Measurements from ENCODE around the gene PSMC3.

PSMC3 gene

GRCh38 chr11:47374720-47375019 is 51.6 kb downstream of the PSMC3 start:
- no peak for DNase-seq

DNA sequence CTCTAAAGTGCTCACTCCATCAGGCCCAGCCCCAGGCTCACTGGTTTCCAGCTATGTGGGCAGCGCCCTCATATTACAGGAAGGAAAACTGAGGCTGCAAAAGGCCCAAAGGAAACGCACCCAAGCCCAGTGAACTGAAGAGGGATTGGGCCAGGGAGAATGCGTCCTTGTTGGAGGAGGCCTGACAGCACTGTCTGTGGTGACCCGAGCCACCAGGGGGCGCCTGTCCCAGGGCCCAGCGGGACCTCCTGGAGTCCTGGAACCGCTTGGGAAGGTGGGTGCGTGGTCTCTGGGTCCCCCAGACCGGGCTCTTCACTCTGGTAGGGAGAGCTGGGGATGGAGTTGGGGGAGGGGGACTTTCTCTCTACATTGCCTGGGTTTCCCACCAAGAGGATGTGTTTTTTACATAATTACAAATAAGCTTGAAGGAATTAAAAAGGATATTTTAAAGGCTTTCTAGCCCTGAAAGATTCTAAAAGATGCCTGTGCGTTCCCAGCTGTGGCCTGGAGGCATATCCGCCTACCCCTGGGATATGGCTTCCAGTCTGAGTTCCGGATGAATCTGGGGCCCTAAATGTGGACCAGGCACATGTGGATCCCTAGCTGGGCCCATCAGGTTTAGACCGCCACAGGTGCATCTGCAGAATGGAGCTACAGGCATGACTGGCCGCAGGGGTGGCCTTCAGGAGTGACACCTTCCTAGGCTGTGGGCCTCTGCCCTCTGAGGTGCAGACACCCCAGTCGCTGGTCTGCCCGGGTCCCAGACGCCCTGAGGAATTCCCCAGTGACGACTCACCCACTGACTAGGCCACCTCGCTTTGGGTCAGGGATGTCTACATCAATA is 52.1 kb downstream of the PSMC3 start:
- DNase-seq, result peak in 1 of 2 experiments; percentile 53

GRCh38 chr11:47372422-47372821 is 53.8 kb downstream of the PSMC3 start:
- DNase-seq, result no peak

DNA sequence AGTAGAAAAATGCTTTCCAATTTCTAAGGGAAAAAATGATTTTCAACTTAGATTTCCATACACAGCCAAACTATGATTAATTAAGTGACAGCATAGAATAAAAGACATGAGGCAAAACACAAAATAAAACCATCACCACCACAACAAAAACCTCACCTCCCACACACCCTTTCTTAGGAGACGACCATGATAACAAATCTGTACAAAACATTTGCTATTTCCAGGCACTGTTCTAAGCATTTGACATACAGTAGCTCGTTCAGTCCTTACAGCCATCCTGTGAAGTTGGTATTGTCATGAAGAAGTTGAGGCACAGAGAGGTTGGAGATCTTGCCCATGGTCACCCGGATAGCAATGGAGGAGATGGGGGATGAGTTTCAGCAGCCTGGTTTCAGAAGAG is 56.6 kb downstream of the PSMC3 start:
- no peak for DNase-seq

Data from cerebellar nuclear complex (tissue), 1 donor.